Endothelial cell of umbilical vein (primary cell): ENCODE measurements around the gene TNRC6B.

Experiments used
- EZH2 ChIP-seq: IDR thresholded peaks from 2 replicates; pipeline ENCODE4 v1.6.1; 2012; ENCODE audit warnings: borderline replicate concordance, low read depth, mild to moderate bottlenecking, moderate library complexity, low read length, inconsistent platforms; ENCODE audit not compliant: severe bottlenecking
- FOS ChIP-seq: IDR thresholded peaks from 2 replicates; pipeline ENCODE4 v1.6.1; 2011; ENCODE audit warnings: mild to moderate bottlenecking, low read length, moderate library complexity, borderline replicate concordance; ENCODE audit not compliant: insufficient read depth
- JUN ChIP-seq: IDR thresholded peaks from 2 replicates; pipeline ENCODE4 v1.6.1; 2011; ENCODE audit warnings: borderline replicate concordance, low read depth; ENCODE audit not compliant: insufficient read length, insufficient read depth
- POLR2A ChIP-seq: IDR thresholded peaks from 2 replicates; pipeline ENCODE4 v1.6.1; 2012; ENCODE audit warnings: low read depth, mild to moderate bottlenecking, control low read depth, low read length
- POLR2AphosphoS5 ChIP-seq: IDR thresholded peaks from 2 replicates; pipeline ENCODE4 v1.6.1; 2012; ENCODE audit warnings: low read depth, mild to moderate bottlenecking, control low read depth, low read length, moderate library complexity; ENCODE audit not compliant: insufficient read depth
- TF ChIP-seq, protein P1 (sequence below), 2 donors: IDR thresholded peaks; 1 replicate in 1 of 2; 2 replicates in 1 of 2; pipeline ENCODE4 v1.5.1; 2011; ENCODE audit warnings: low read length in 2 of 2, mild to moderate bottlenecking in 2 of 2, moderate library complexity in 2 of 2, control low read depth in 1 of 2, inconsistent platforms in 1 of 2, low read depth in 1 of 2; ENCODE audit not compliant: insufficient read depth in 1 of 2; ENCODE audit errors: extremely low read depth in 1 of 2
- TF ChIP-seq, protein P2 (sequence below): IDR thresholded peaks from 2 replicates; pipeline ENCODE4 v1.6.1; 2011; ENCODE audit not compliant: insufficient read depth, insufficient read length

DNA sequence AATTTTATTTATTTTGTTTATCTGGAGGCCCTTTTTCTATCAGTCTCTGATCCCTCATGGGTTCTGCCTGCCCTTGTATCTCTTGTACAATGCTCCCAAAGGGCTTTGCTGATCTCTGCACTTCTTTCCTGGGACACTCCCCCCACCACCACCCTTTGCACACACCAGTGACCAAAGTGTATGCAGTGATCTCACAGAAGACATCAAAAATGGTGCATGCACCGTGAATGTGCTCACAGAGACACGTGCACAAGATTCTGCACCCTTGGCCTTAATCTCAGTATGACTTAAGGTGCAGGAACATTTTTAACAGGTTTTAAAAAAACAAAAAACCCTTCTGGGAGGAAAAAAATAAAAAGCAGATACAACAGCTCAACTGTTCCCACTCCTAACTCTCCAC is 156.3 kb downstream of the TNRC6B start:
- TF ChIP-seq POLR2AphosphoS5 (no peak), JUN (no peak), FOS (no peak), EZH2 (no peak), POLR2A (no peak)
- TF ChIP-seq, protein P1, sequence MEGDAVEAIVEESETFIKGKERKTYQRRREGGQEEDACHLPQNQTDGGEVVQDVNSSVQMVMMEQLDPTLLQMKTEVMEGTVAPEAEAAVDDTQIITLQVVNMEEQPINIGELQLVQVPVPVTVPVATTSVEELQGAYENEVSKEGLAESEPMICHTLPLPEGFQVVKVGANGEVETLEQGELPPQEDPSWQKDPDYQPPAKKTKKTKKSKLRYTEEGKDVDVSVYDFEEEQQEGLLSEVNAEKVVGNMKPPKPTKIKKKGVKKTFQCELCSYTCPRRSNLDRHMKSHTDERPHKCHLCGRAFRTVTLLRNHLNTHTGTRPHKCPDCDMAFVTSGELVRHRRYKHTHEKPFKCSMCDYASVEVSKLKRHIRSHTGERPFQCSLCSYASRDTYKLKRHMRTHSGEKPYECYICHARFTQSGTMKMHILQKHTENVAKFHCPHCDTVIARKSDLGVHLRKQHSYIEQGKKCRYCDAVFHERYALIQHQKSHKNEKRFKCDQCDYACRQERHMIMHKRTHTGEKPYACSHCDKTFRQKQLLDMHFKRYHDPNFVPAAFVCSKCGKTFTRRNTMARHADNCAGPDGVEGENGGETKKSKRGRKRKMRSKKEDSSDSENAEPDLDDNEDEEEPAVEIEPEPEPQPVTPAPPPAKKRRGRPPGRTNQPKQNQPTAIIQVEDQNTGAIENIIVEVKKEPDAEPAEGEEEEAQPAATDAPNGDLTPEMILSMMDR (IDR thresholded peaks at IDR 0.05; ENCODE audit: extremely low read depth in 1 of 2, insufficient read depth in 1 of 2, low read depth in 1 of 2, low read length in 2 of 2), result no peak
- TF ChIP-seq, protein P2, sequence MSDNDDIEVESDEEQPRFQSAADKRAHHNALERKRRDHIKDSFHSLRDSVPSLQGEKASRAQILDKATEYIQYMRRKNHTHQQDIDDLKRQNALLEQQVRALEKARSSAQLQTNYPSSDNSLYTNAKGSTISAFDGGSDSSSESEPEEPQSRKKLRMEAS, result no peak
